H1 (cell line): ENCODE measurements around the gene MACROD2. TPM values are rescaled to one million over a fixed set of nuclear protein-coding genes. Genes with fewer than 3 reads are reported as not detected.

Experiments used
- CTCF ChIA-PET: fragments of 300-600 bp; sonication (Branson Sonifier 250); formaldehyde crosslinking; loops from one replicate; lab custom pipeline; 2021; ENCODE audit not compliant: partially characterized antibody; lab: Charles Lee
- POLR2A ChIA-PET: fragments of 300-600 bp; sonication (Branson Sonifier 250); formaldehyde crosslinking; loops from one replicate; lab custom pipeline; 2021; ENCODE audit warnings: inconsistent platforms; ENCODE audit not compliant: partially characterized antibody; lab: Charles Lee
- DNase-seq, 2 experiments: peaks; one replicate each; pipeline versions ENCODE4 v3.0.0 to v3.0.0-alpha.2; 2010 to 2022; ENCODE audit warnings: low spot score in 2 of 2, low read depth in 1 of 2, mixed read lengths in 1 of 2
- FAIRE-seq: peaks from 2 replicates; lab custom pipeline; 2011; peaks lifted over from hg19 to GRCh38; lab: Jason Lieb, UNC
- H2AFZ ChIP-seq: 2 replicates; pipeline ENCODE4 v1.8.1; 2012; ENCODE audit warnings: low read length, inconsistent platforms
- H2AK5ac ChIP-seq: 2 replicates; pipeline ENCODE4 v1.6.1; 2013; ENCODE audit warnings: low read depth, low read length
- H2BK120ac ChIP-seq: replicated peaks from 2 replicates; pipeline ENCODE3; 2013; ENCODE audit warnings: low read depth, low read length, inconsistent platforms
- H2BK12ac ChIP-seq: 2 replicates; pipeline ENCODE4 v1.6.1; 2013; ENCODE audit warnings: low read depth, low read length
- H2BK15ac ChIP-seq: 2 replicates; pipeline ENCODE4 v1.6.1; 2013; ENCODE audit warnings: low read length
- H2BK20ac ChIP-seq: 2 replicates; pipeline ENCODE4 v1.6.1; 2013; ENCODE audit warnings: low read length
- H2BK5ac ChIP-seq: 2 replicates; pipeline ENCODE4 v1.6.1; 2013; ENCODE audit warnings: low read depth, low read length
- H3K14ac ChIP-seq: 2 replicates; pipeline ENCODE4 v1.6.1; 2013; ENCODE audit warnings: inconsistent platforms; ENCODE audit not compliant: insufficient read length
- H3K18ac ChIP-seq: 2 replicates; pipeline ENCODE4 v1.6.1; 2013; ENCODE audit warnings: low read length; ENCODE audit errors: extremely low read depth
- H3K23ac ChIP-seq: 2 replicates; pipeline ENCODE4 v1.6.1; 2013; ENCODE audit warnings: inconsistent platforms; ENCODE audit not compliant: insufficient read length
- H3K23me2 ChIP-seq: 2 replicates; pipeline ENCODE4 v1.6.1; 2013; ENCODE audit warnings: low read depth, low read length
- H3K27ac ChIP-seq: 2 replicates; pipeline ENCODE4 v1.6.1; 2011; ENCODE audit warnings: low read depth, low read length, inconsistent platforms
- H3K27me3 ChIP-seq, 4 experiments: replicated peaks in 1 of 4; 1 replicate in 1 of 4; 2 replicates in 3 of 4; pipeline versions ENCODE4 v1.6.1 to v1.8.1; 2011 to 2013; ENCODE audit warnings: low read length in 3 of 4, mild to moderate bottlenecking in 3 of 4, inconsistent platforms in 2 of 4, mixed read lengths in 2 of 4, moderate library complexity in 1 of 4; ENCODE audit not compliant: control insufficient read depth in 3 of 4, insufficient read depth in 3 of 4; ENCODE audit errors: extremely low read depth in 1 of 4
- H3K36me3 ChIP-seq, 4 experiments: 2 replicates each; pipeline versions ENCODE4 v1.6.1 to v1.8.1; 2011 to 2013; ENCODE audit warnings: mild to moderate bottlenecking in 4 of 4, low read length in 3 of 4, moderate library complexity in 2 of 4, control low read depth in 1 of 4, inconsistent platforms in 1 of 4; ENCODE audit not compliant: insufficient read depth in 4 of 4, control insufficient read depth in 2 of 4
- H3K4ac ChIP-seq: replicated peaks from 2 replicates; pipeline ENCODE3; 2013; ENCODE audit warnings: low read length, low read depth, mixed read lengths, inconsistent platforms; ENCODE audit not compliant: insufficient read length
- H3K4me1 ChIP-seq, 4 experiments: replicated peaks in 1 of 4; 1 replicate in 1 of 4; 2 replicates in 3 of 4; pipeline versions ENCODE4 v1.6.1 to v1.8.1; 2011 to 2013; ENCODE audit warnings: low read length in 3 of 4, inconsistent platforms in 2 of 4, mixed read lengths in 1 of 4; ENCODE audit not compliant: insufficient read depth in 4 of 4, control insufficient read depth in 3 of 4
- H3K4me2 ChIP-seq, 2 experiments: 2 replicates each; pipeline versions ENCODE4 v1.6.1 to v1.8.1; 2011 to 2013; ENCODE audit warnings: low read depth in 2 of 2, low read length in 2 of 2, control low read depth in 1 of 2, inconsistent platforms in 1 of 2, mild to moderate bottlenecking in 1 of 2; ENCODE audit not compliant: insufficient read depth in 1 of 2
- H3K4me3 ChIP-seq, 4 experiments: fragments of 200-600, 300-600 bp in 1 of 4; sonication (generic), shearing (Covaris generic), sonication (Bioruptor Twin) in 1 of 4; 2 replicates each; pipeline versions ENCODE4 v1.5.1 to v1.8.1; 2011 to 2016; ENCODE audit warnings: low read length in 4 of 4, low read depth in 3 of 4, control low read depth in 2 of 4, inconsistent platforms in 2 of 4, mild to moderate bottlenecking in 2 of 4, mixed read lengths in 1 of 4, moderate library complexity in 1 of 4; ENCODE audit not compliant: insufficient read depth in 2 of 4; ENCODE audit errors: extremely low read depth in 1 of 4
- H3K56ac ChIP-seq: replicated peaks from 2 replicates; pipeline ENCODE3; 2013; ENCODE audit warnings: low read depth, mild to moderate bottlenecking, mixed read lengths, low read length, inconsistent platforms; ENCODE audit not compliant: insufficient read length
- H3K79me1 ChIP-seq: 2 replicates; pipeline ENCODE4 v1.6.1; 2013; ENCODE audit warnings: low read depth, low read length, control low read depth
- H3K79me2 ChIP-seq, 2 experiments: 2 replicates each; pipeline versions ENCODE4 v1.6.1 to v1.8.1; 2012 to 2013; ENCODE audit warnings: low read length in 2 of 2, mild to moderate bottlenecking in 2 of 2, inconsistent platforms in 1 of 2; ENCODE audit not compliant: insufficient read depth in 2 of 2, control insufficient read depth in 1 of 2
- H3K9ac ChIP-seq, 4 experiments: replicated peaks in 1 of 4; 1 replicate in 1 of 4; 2 replicates in 3 of 4; pipeline versions ENCODE4 v1.6.1 to v1.8.1; 2011 to 2013; ENCODE audit warnings: low read depth in 3 of 4, low read length in 3 of 4, control low read depth in 2 of 4, mild to moderate bottlenecking in 2 of 4, moderate library complexity in 2 of 4, inconsistent platforms in 1 of 4; ENCODE audit errors: extremely low read depth in 1 of 4
- H3K9me3 ChIP-seq, 2 experiments: 2 replicates each; pipeline versions ENCODE4 v1.6.1 to v1.8.1; 2012 to 2013; ENCODE audit warnings: mild to moderate bottlenecking in 2 of 2, moderate library complexity in 2 of 2, control low read depth in 1 of 2, inconsistent platforms in 1 of 2, low read depth in 1 of 2, low read length in 1 of 2, mixed read lengths in 1 of 2; ENCODE audit not compliant: insufficient read depth in 2 of 2
- H4K20me1 ChIP-seq, 2 experiments: replicated peaks in 1 of 2; 2 replicates each; pipeline versions ENCODE3 to v1.8.1; 2011 to 2013; ENCODE audit warnings: inconsistent platforms in 2 of 2, low read length in 2 of 2, mild to moderate bottlenecking in 1 of 2; ENCODE audit not compliant: insufficient read depth in 2 of 2, control insufficient read depth in 1 of 2
- H4K5ac ChIP-seq: 2 replicates; pipeline ENCODE4 v1.6.1; 2013; ENCODE audit warnings: low read length, low read depth, mixed read lengths, inconsistent platforms; ENCODE audit not compliant: insufficient read length
- H4K8ac ChIP-seq: 2 replicates; pipeline ENCODE4 v1.8.0; 2013; ENCODE audit warnings: mild to moderate bottlenecking, moderate library complexity, low read length, inconsistent platforms; ENCODE audit not compliant: insufficient read depth; ENCODE audit errors: extremely low read depth
- H4K91ac ChIP-seq: replicated peaks from 2 replicates; pipeline ENCODE3; 2013; ENCODE audit warnings: low read length, mixed read lengths, inconsistent platforms; ENCODE audit not compliant: insufficient read length
- EP300 ChIP-seq, 2 experiments: IDR thresholded peaks; 1 replicate in 1 of 2; 2 replicates in 1 of 2; pipeline ENCODE4 v1.6.1; 2011 to 2012; ENCODE audit warnings: low read depth in 2 of 2, low read length in 2 of 2, mild to moderate bottlenecking in 2 of 2, borderline replicate concordance in 1 of 2, inconsistent platforms in 1 of 2, moderate library complexity in 1 of 2
- NANOG ChIP-seq: IDR thresholded peaks from 2 replicates; pipeline ENCODE4 v1.6.1; 2011; ENCODE audit warnings: low read length, low read depth, mild to moderate bottlenecking, inconsistent platforms; ENCODE audit not compliant: insufficient read depth, poor library complexity, severe bottlenecking
- WGBS, 2 experiments: shearing (Covaris generic) in 1 of 2; methylation state at CpG; one replicate each; pipeline versions ENCODE4 v1.1.6 to v1.1.7; 2013 to 2015; ENCODE audit warnings: low lambda C conversion rate in 2 of 2, mixed read lengths in 2 of 2, inconsistent platforms in 1 of 2, low coverage in 1 of 2, missing lambda C conversion rate in 1 of 2; ENCODE audit not compliant: insufficient replicate concordance in 2 of 2, insufficient coverage in 1 of 2, insufficient read length in 1 of 2; ENCODE audit errors: extremely low coverage in 1 of 2, missing lambda C conversion rate in 1 of 2; 5-methylcytosine and 5-hydroxymethylcytosine counted together
- polyA plus RNA-seq, 7 experiments: library from polyadenylated mRNA; depleted of rRNA in 3 of 7; stranded (reverse) in 5 of 7; unstranded in 2 of 7; fragments of >200 nt in 5 of 7; fragments of 200-250 nt in 2 of 7; gene quantifications; 1 replicate in 5 of 7; 2 replicates in 1 of 7; 4 replicates in 1 of 7; pipeline versions ENCODE4 v1.2.1 to v1.2.3, GENCODE V29; 2011 to 2013; ENCODE audit warnings: missing spikeins in 2 of 7, mixed read lengths in 2 of 7
- total RNA-seq: library from RNA; stranded (reverse); fragmentation: NEBNext Ultra II Directional; extraction: Animal tissue kit (Norgen Biotek cat#: 25700); gene quantifications from 2 replicates; pipeline ENCODE4 v1.2.1, GENCODE V29; 2021

Gene MACROD2
- total and polyA plus RNA-seq, 2 of the 8 experiments (the other 6 are each of a cell fraction or from before 2014, with no cell fraction given) = 0.70 to 3.9 TPM

DNA sequence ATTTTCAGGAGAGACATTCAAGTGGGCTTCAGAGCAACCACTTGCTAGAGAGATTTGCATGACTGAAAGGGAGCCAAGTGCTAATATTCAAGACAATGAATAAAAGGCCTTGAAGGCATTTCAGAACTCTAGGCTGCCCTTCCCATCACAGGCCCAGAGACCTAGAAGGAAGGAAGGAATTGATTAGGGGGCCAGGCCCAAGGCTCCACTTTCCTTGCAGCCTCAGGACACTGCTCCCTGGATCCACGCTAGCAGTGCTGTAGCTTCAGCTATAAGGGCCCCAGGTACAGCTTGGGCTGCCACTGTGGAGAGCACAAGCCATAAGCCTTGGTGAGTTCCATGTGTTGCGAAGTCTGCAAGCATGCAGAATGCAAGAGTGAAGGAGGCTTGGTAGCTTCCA, 1074.0 kb downstream of the MACROD2 start:
- Histone ChIP-seq H2BK120ac (no peak overlapping the region), H3K79me2 (no peaks in the 10 kb centered on the region), H3K36me3 (no peaks in the 10 kb centered on the region), H3K9ac (no peak overlapping the region), H3K79me1 (no peaks in the 10 kb centered on the region), H3K9me3 (no peaks in the 10 kb centered on the region), H3K14ac (no peak overlapping the region), H3K23me2 (no peaks in the 10 kb centered on the region; the same call in 1 of the 2 replicates), H2BK15ac (no peak overlapping the region), H3K4me1 (no peaks in the 10 kb centered on the region; a peak in 1 of 7 replicates), H2BK20ac (no peak overlapping the region), H4K5ac (no peak overlapping the region), H3K4ac (no peak overlapping the region), H3K4me3 (no peak overlapping the region), H2BK5ac (peak overlapping the region; percentile 35; the same call in 1 of the 2 replicates), H3K56ac (no peak overlapping the region), H2AFZ (no peak overlapping the region), H3K27me3 (no peaks in the 10 kb centered on the region), H4K20me1 (no peaks in the 10 kb centered on the region), H3K4me2 (no peak overlapping the region), H4K91ac (no peak overlapping the region), H3K27ac (no peak overlapping the region), H2BK12ac (no peak overlapping the region; the same call in 1 of the 2 replicates), H3K23ac (no peak overlapping the region), H3K18ac (no peak overlapping the region), H2AK5ac (no peak overlapping the region), H4K8ac (no peak overlapping the region)
- WGBS, 2 experiments = 100% methylated on average over 2 of the region's 2 CpGs; no CpG with 5 or more reads in 1 of the 2 experiments
- POLR2A ChIA-PET = no interaction called here
- FAIRE-seq (no peak), DNase-seq (no peak)
- TF ChIP-seq EP300 (IDR thresholded peaks at IDR 0.05; ENCODE audit: borderline replicate concordance in 1 of 2, low read depth in 2 of 2, low read length in 2 of 2) (no peak), NANOG (peak; percentile 4)
- CTCF ChIA-PET = interaction anchor here (0.9 kb wide), 1 partner anchor 9 kb away, joined by 3 read pairs; no protein-coding TSS in a partner anchor
